Astrocyte of the spinal cord (primary cell): ENCODE results near the gene SLC35F5.

Experiments used
- DNase-seq: peaks from one replicate; pipeline ENCODE4 v3.0.0; 2011; ENCODE audit warnings: low read depth, low spot score
- H3K4me3 ChIP-seq: 2 replicates; pipeline ENCODE4 v1.5.1; 2011; ENCODE audit warnings: low read depth, mild to moderate bottlenecking, low read length, moderate library complexity
- CTCF ChIP-seq: IDR thresholded peaks from 2 replicates; pipeline ENCODE4 v1.5.1; 2012; ENCODE audit warnings: low read depth, mild to moderate bottlenecking, low read length, inconsistent platforms
- in situ Hi-C: cut with HindIII; loops from 2 replicates; pipeline ENCODE4 v1.10.0; 2017; ENCODE audit warnings: low sequenced_read_pairs

The SLC35F5 gene

GRCh38 chr2:113756355-113757137, at the start of gene SLC35F5:
Gene SLC35F5 (minus strand): TSS chr2:113756642. CDS start chr2:113756409, 233 bp downstream.
- DNase-seq, result peak; percentile 91
- TF ChIP-seq CTCF, result no peak
- in situ Hi-C loops, result no loop called here
- H3K4me3 ChIP-seq, result peak within 1 kb of the TSS; percentile 89

- no peak overlapping the region for H3K4me3 ChIP-seq
- no peak for DNase-seq
- in situ Hi-C loops, result no loop called here
- TF ChIP-seq CTCF, result peak; percentile 7
Observed at GRCh38 chr2:113799375-113799774, 42.9 kb upstream of the SLC35F5 start.

- TF ChIP-seq CTCF, result no peak
- no peak overlapping the region for H3K4me3 ChIP-seq
- in situ Hi-C loops, result no loop called here
- no peak for DNase-seq
Observed at GRCh38 chr2:113797237-113797636, 40.8 kb upstream of the SLC35F5 start.

GRCh38 chr2:113796592-113797175, 40.2 kb upstream of the SLC35F5 start:
- no peak for TF ChIP-seq CTCF
- no peak for DNase-seq
- no peak overlapping the region for H3K4me3 ChIP-seq
- in situ Hi-C loops, result no loop called here

GRCh38 chr2:113795405-113795920, 39.0 kb upstream of the SLC35F5 start:
- no peak for TF ChIP-seq CTCF
- no peak for DNase-seq
- H3K4me3 ChIP-seq, result no peak overlapping the region
- in situ Hi-C loops, result no loop called here

- H3K4me3 ChIP-seq, result no peak overlapping the region
- in situ Hi-C loops, result no loop called here
- DNase-seq, result no peak
- TF ChIP-seq CTCF, result no peak
Observed at GRCh38 chr2:113791697-113792590, 35.5 kb upstream of the SLC35F5 start.
